Activated CD8-positive, alpha-beta memory T cell treated with anti-CD3 and anti-CD28 coated beads for 48 hours (primary cell): ENCODE data around the gene EXD3.
"Not testable (repeated sequence)": the region's sequence is repeated elsewhere in the genome, so short reads cannot be mapped to it uniquely, and the experiment has no call there.

Experiments
- DNase-seq, 3 experiments: peaks; one replicate each; pipeline ENCODE4 v3.0.0-alpha.2; 2020; ENCODE audit warnings: low read depth in 2 of 3, low spot score in 2 of 3

EXD3 gene

GRCh38 chr9:137348769-137349470, 74.0 kb downstream of the EXD3 start:
- no peak for DNase-seq

- DNase-seq, result no peak
These were observed 75.0 kb downstream of the EXD3 start for GRCh38 chr9:137347928-137348327.

- no peak for DNase-seq
These were observed 80.5 kb downstream of the EXD3 start for GRCh38 chr9:137342482-137342881.

GRCh38 chr9:137341227-137341626, 81.7 kb downstream of the EXD3 start:
- no peak for DNase-seq

GRCh38 chr9:137339908-137340462, 83.0 kb downstream of the EXD3 start:
- not testable (repeated sequence) for DNase-seq

GRCh38 chr9:137339045-137339907, 83.7 kb downstream of the EXD3 start:
- no peak for DNase-seq

DNA sequence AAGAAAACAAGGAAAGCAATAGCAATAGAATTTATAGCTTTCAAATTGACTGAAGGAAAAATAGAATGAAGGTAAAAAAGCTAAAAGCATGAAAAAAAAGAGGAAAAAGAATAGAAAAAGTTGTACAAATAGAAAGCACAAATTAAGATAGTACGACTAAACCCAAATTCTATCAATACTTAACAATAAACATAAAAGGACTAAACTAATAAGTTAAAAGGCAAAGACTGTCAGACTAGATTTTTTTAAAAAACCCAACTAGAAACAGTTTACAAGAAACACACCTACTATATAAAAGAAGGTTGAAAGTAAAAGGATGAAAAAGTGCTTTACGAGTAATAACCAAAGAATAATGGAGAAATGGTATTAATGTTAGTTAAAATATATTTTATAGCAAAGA, 86.2 kb downstream of the EXD3 start:
- no peak for DNase-seq

DNA sequence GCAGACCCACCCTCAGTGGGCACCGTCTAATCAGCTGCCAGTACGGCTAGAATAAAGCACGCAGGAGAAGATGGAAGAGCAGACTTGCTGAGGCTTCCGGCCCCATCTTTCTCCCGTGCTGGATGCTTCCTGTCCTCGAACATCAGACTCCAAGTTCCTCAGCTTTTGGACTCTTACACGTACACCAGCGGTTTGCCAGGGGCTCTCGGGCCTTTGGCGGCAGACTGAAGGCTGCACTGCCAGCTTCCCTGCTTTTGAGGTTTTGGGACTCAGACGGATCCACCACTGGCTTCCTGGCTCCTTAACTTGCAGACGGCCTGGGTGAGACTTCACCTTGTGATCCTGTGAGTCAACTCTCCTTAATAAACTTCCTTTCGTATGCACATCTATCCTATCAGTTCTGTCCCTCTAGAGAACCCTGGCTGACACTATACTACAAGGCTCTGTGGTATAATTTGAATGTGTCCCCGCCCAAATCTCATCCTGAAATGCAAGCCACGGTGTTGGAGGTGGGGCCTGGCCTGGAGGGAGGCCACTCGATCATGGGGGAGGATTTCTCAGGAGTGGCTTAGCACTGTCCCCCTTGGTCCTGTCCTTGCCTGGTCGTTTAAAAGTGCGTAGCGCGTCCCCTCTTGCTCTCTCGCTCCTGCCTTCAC, 89.8 kb downstream of the EXD3 start:
- no peak for DNase-seq

GRCh38 chr9:137331929-137332328, 91.0 kb downstream of the EXD3 start:
- no peak for DNase-seq

DNA sequence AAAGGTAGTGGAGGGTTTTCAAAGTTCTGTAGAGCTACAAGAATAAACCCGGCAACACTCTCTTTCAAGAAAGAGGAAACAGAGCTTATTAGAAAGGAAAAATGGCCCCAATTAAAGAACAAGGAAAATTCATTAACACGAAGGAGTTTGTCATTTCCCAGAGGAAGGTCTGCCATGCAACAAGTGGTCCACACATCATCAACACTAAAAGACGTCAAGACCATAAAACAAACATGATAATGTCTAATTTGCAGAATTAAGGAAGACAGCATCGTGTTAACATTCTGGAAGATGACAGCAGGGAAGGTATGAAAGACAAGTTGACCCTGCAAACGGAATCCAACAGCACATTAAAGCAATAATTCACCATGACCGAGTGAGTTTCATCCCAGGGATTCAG, 92.3 kb downstream of the EXD3 start:
- DNase-seq, result no peak

DNA sequence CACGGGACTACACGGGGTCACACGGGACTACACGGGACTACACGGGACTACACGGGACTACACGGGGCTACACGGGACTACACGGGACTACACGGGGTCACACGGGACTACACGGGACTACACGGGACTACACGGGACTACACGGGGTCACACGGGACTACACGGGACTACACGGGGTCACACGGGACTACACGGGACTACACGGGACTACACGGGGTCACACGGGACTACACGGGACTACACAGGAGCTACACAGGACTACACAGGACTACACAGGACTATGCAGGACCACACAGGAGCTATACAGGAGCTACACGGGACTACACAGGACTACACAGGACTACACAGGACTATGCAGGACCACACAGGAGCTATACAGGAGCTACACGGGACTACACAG, 93.4 kb downstream of the EXD3 start:
- not testable (repeated sequence) for DNase-seq

DNA sequence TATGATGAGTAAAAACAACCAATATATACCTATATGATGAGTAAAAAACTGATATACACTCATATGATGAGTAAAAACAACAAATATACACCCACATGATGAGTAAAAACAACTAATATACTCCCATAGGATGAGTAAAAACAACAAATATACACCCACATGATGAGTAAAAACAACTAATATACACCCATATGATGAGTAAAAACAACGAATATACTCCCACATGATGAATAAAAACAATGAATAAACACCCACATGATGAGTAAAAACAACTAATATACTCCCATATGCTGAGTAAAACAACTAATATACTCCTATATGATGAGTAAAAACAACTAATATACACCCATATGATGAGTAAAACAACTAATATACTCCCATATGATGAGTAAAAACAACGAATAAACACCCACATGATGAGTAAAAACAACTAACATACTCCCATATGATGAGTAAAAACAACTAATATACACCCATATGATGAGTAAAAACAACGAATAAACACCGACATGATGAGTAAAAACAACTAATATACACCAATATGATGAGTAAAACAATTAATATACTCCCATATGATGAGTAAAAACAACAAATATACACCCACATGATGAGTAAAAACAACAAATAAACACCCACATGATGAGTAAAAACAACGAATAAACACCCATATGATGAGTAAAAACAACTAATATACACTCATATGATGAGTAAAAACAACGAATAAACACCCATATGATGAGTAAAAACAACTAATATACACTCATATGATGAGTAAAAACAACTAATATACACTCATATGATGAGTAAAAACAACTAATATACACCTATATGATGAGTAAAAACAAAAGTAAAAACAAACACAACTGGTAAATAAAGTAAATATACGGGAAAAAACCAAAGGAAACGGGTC, 95.1 kb downstream of the EXD3 start:
- not testable (repeated sequence) for DNase-seq

- DNase-seq, result no peak
These were observed 96.4 kb downstream of the EXD3 start for GRCh38 chr9:137326445-137327065.

GRCh38 chr9:137325799-137326198, 97.2 kb downstream of the EXD3 start:
- no peak for DNase-seq

DNA sequence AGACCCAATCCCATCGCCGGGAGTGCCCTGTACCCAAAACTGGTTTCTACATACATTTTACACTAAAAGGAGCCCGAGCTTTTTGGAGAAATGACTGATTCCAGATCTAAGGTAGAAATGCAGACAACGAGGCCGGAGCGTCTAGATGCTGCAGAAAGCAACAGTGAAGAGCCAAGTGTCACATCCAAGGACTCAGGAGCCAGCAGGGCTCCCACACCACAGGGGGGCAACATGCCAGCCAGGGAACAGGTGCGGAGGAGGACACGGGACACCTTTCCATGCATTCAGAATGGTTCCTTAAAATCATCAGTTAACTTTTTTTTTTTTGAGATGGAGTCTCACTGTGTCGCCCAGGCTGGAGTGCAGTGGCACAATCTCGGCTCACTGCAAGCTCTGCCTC, 97.8 kb downstream of the EXD3 start:
- no peak for DNase-seq

GRCh38 chr9:137323531-137324331, 99.2 kb downstream of the EXD3 start:
- DNase-seq, result no peak

GRCh38 chr9:137321726-137322361, 101.1 kb downstream of the EXD3 start:
- no peak for DNase-seq

DNA sequence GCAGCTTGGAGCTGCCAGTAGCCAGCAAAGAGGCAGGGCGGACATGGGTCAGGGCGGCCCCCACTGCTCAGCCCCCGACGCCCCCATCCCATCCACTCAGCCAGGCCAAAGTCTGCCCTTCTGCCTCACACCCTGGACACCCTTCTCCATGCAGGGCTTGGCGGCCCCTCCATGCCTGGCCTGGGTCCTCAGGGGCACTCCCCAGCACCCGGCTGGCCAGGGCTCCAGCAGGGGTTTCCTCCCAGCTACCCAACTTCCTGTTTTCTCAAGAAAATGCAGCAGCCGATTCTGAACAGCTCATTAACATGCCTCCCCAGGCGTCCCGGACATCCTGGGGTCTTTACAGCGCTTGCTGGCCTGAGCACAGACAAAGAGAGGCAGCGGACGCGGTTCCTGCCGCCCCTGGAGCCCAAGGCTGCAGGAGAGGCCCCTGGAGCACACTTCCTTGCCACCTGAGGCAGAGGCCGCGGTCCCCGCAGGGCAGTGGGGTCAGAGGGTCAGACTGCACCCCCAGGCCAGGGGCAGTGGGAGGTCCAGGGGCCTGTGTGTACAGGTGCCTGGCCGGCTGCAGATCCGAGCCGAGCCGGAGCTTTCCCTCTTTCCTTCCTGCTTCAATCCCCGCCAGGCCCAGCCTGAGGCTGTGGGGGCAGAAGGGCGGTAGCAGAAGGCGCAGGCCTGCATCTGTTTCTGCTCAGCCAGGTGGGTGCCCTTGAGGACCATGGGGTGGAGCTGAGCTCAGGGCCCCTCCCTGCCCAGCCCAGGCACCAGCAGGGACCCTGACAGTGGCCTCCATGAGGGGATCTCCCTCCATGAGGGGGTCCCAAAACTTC, 102.2 kb downstream of the EXD3 start:
- DNase-seq, result no peak
